A204.1 (cell line): Measurements from ENCODE around the gene GRK4.
"Not testable (repeated sequence)": the region's sequence is repeated elsewhere in the genome, so short reads cannot be mapped to it uniquely, and the experiment has no call there.

ENCODE experiments used
- FAIRE-seq: peaks from 2 replicates; lab custom pipeline; 2012; peaks lifted over from hg19 to GRCh38; lab: Jason Lieb, UNC

Gene GRK4

GRCh38 chr4:2961811-2962441 is 1.4 kb upstream of the GRK4 start:
- no peak for FAIRE-seq

- FAIRE-seq: no peak
Measured at GRCh38 chr4:2962614-2963174, 677 bp upstream of the GRK4 start.

GRCh38 chr4:2963966-2964471 is 648 bp downstream of the GRK4 start:
- no peak for FAIRE-seq

- no peak for FAIRE-seq
Measured at GRCh38 chr4:2964706-2965258, 1.4 kb downstream of the GRK4 start.

- FAIRE-seq: no peak
Measured at GRCh38 chr4:2965262-2965661, 1.9 kb downstream of the GRK4 start.

- no peak for FAIRE-seq
Measured at GRCh38 chr4:2968381-2968780, 5.0 kb downstream of the GRK4 start.

- FAIRE-seq: no peak
Measured at GRCh38 chr4:2971275-2971674, 7.9 kb downstream of the GRK4 start.

GRCh38 chr4:2977211-2978088 is 14.1 kb downstream of the GRK4 start:
- no peak for FAIRE-seq

GRCh38 chr4:2981256-2981819 is 18.0 kb downstream of the GRK4 start:
- no peak for FAIRE-seq

GRCh38 chr4:2982012-2982411 is 18.6 kb downstream of the GRK4 start:
- no peak for FAIRE-seq

GRCh38 chr4:2983715-2984114 is 20.3 kb downstream of the GRK4 start:
- not testable (repeated sequence) for FAIRE-seq

- FAIRE-seq: no peak
Measured at GRCh38 chr4:2991243-2991642, 27.9 kb downstream of the GRK4 start.

- FAIRE-seq: no peak
Measured at GRCh38 chr4:2994917-2995316, 31.5 kb downstream of the GRK4 start.

- no peak for FAIRE-seq
Measured at GRCh38 chr4:2995546-2996265, 32.3 kb downstream of the GRK4 start.

GRCh38 chr4:2996415-2996814 is 33.0 kb downstream of the GRK4 start:
- FAIRE-seq: no peak

- no peak for FAIRE-seq
Measured at GRCh38 chr4:3007724-3008123, 44.4 kb downstream of the GRK4 start.

GRCh38 chr4:3009422-3009821 is 46.1 kb downstream of the GRK4 start:
- no peak for FAIRE-seq

- FAIRE-seq: no peak
Measured at GRCh38 chr4:3010577-3010976, 47.2 kb downstream of the GRK4 start.

- no peak for FAIRE-seq
Measured at GRCh38 chr4:3010998-3011397, 47.6 kb downstream of the GRK4 start.

GRCh38 chr4:3011456-3012220 is 48.3 kb downstream of the GRK4 start:
- no peak for FAIRE-seq

- no peak for FAIRE-seq
Measured at GRCh38 chr4:3013323-3013722, 50.0 kb downstream of the GRK4 start.
